ENCODE measurements around the gene HHIPL1.

HHIPL1 gene

DNA sequence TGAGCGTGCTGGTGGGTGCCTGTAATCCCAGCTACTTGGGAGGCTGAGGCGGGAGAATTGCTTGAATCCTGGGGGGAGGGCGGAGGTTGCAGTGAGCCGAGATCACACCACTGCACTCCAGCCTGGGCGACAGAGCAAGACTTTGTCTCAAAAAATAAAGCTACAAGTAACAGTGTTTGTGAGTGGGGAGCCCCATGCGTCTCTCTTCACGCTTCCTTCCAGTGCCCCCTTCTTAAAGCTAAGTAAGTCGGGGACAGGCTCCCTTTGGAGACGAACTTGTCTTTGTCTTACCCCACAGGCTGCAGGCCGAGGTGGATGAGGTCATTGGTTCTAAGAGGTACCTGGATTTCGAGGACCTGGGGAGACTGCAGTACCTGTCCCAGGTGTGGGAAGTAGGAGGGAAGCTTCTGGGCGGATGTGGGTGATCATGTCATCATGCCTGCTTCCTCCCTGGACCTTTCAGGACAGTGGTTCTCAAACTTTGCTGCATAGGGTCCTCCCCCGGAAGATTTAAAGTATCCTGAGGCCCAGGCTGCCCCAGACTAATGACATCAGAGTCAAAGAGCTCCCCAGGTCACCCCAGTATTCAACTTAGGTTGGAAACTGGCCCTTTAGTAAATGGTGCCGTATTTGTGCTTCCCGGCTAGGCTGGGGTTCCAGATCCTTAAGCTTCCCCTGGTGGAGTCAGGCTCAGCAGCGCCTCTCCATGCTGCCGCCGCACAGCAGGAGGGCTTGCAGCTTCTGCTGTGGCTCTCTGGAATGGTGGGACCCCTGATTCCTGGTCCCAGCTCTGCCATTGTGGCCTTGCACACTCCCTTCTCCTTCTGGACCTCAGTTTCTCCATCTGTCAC, 76.2 kb downstream of the HHIPL1 start:
- H3K4me3 ChIP-seq (ENCODE audit: low read depth, low read length) = no peak overlapping the region
- TF ChIP-seq CTCF (IDR thresholded peaks at IDR 0.05; ENCODE audit: low read depth, low read length) = no peak

GRCh38 chr14:99721792-99722516, 77.0 kb downstream of the HHIPL1 start:
- no peak overlapping the region for H3K4me3 ChIP-seq (ENCODE audit: low read depth, low read length)
- TF ChIP-seq CTCF (IDR thresholded peaks at IDR 0.05; ENCODE audit: low read depth, low read length) = no peak

DNA sequence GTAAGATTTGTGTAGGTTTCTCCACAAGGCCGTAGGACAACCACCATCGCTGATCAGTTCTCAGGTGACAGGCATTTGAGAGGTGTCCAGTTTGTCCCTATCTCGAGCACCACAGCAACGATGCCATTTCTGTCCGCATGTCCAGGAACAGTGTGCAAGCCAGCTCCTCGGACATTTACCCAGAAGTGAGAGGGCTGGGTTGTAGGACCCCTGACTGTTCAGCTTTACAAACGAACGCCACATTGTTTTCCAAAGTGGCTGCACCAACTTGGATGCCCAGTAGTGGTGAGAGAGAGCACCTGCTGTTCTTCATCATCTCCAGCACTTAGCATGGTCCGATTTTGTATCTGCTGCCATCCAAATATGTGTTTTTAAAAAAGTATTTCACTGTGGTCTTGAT, 77.8 kb downstream of the HHIPL1 start:
- H3K4me3 ChIP-seq (ENCODE audit: low read depth, low read length) = no peak overlapping the region
- no peak for TF ChIP-seq CTCF (IDR thresholded peaks at IDR 0.05; ENCODE audit: low read depth, low read length)

GRCh38 chr14:99724196-99724891, 79.4 kb downstream of the HHIPL1 start:
- TF ChIP-seq CTCF (IDR thresholded peaks at IDR 0.05; ENCODE audit: low read depth, low read length) = no peak
- no peak overlapping the region for H3K4me3 ChIP-seq (ENCODE audit: low read depth, low read length)

DNA sequence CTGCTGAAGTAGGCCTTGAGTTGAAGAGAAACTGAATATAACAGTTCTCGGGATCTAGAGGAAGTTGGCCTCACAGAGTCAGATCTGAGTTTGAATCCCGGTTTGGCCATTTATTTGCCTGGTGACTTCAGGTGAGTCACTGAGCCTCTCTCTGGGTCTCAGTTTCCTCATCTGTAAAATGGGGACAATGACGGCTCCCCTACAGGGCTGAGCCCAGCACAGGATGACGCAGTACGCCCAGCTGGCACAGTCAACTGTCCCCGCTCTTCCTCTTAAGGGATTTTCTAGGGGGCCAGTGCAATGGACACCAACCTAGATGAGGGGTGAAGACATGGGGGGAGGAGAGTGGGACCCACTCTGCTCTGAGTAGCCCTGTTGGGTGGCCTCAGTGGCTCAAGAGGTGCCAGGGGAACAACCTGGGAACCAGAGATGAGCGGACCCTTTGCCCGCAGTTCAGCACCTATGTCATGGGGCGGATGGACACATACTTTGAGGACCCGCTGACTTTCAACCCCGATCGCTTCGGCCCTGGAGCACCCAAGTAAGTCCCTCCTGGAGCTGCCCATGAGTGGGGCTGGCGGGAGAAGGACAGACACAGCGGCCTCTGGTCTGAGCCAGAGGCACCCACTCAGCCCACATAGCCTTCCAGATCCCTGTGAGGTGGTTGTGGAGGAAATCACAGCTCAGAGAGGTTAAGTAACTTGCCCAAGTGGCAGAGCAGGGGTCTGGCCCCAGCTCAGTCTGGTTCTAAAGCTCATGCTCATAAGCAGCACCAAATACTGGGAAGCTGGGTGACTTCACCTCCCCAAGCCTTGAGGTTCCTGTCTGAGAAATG, 80.2 kb downstream of the HHIPL1 start:
- TF ChIP-seq CTCF (IDR thresholded peaks at IDR 0.05; ENCODE audit: low read depth, low read length) = no peak
- H3K4me3 ChIP-seq (ENCODE audit: low read depth, low read length) = no peak overlapping the region

- no peak overlapping the region for H3K4me3 ChIP-seq (ENCODE audit: low read depth, low read length)
- no peak for TF ChIP-seq CTCF (IDR thresholded peaks at IDR 0.05; ENCODE audit: low read depth, low read length)
Measured at GRCh38 chr14:99725774-99726537, 81.0 kb downstream of the HHIPL1 start.

Data from WI38 (cell line).